ENCODE data around the gene SSH2. TPM values are rescaled to one million over a fixed set of nuclear protein-coding genes. Genes with fewer than 3 reads are reported as not detected.

The SSH2 gene
- total and polyA plus RNA-seq, 4 donors, result 7.5 to 14.1 (median 11.2) TPM

DNA sequence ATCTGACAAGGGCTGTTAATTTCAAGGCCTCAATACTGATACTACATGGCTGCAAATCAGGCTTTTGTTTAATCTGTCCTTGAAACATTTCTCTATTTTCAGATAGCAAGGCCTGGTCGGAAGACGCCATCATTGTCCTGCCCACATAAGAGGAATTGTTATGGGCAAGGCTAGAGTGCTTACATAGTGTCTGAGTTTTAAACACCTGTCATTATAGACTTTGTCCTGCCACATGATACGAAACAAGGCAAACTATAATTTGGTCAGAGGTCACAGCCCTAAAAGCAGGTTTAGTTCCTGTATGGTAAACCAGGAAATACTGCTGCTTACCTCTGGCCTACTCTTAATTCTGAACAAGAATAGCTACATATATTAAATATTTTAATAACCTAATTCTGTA is 104.4 kb downstream of the SSH2 start (continued):
- peak; percentile 91 to 92 for TF ChIP-seq RXRA (IDR thresholded peaks at IDR 0.05)

DNA sequence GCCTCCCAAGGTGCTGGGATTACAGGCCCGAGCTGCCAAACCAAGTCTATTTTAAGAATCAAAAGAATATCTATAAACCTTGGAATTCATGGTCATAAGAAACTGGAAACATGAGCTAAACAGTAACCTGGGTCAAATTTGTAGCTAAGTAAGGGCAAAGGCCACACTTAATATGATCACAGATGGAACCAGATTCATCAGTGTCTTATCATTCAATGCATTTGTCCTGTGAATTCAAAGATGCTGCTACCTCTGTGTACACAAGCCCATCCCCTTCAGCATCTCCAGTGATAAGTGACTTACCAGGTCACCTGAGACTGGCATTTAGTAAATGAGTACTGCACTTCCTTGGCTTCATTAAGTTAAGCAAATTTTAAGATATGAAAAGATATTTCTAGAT is 108.1 kb downstream of the SSH2 start:
- Histone ChIP-seq H3K9ac (ENCODE audit: low read depth in 1 of 2, low read length in 2 of 2) (no peak overlapping the region), H3K4me1 (ENCODE audit: control insufficient read depth in 4 of 4, insufficient read depth in 4 of 4, low read length in 3 of 4) (peaks cover 0 to 9% (median under 1%) of the 10 kb centered on the region in 4 donors), H3K27ac (ENCODE audit: low read depth in 1 of 2, low read length in 2 of 2) (no peak overlapping the region), H3K4me3 (ENCODE audit: low read depth in 1 of 3, low read length in 3 of 3) (no peak overlapping the region), H3K9me3 (ENCODE audit: control insufficient read depth in 4 of 4, low read length in 3 of 4) (no peaks in the 10 kb centered on the region), H3K36me3 (ENCODE audit: control insufficient read depth in 4 of 4, insufficient read depth in 3 of 4, low read depth in 1 of 4, low read length in 3 of 4) (no peaks in the 10 kb centered on the region), H3K27me3 (ENCODE audit: control insufficient read depth in 4 of 4, insufficient read depth in 4 of 4, low read length in 3 of 4) (no peaks in the 10 kb centered on the region)
- TF ChIP-seq YY1 (IDR thresholded peaks at IDR 0.05), result no peak
- TF ChIP-seq HNF4A (conservative IDR thresholded peaks at IDR 0.05), result no peak
- no peak for TF ChIP-seq RAD21 (IDR thresholded peaks at IDR 0.05)
- no peak for TF ChIP-seq EGR1 (IDR thresholded peaks at IDR 0.05; ENCODE audit: low read depth in 2 of 2)
- TF ChIP-seq HNF4G (IDR thresholded peaks at IDR 0.05), result no peak
- no peak for TF ChIP-seq SP1 (IDR thresholded peaks at IDR 0.05)
- no peak for TF ChIP-seq GABPA (IDR thresholded peaks at IDR 0.05 in 1 of 2, conservative IDR thresholded peaks at IDR 0.05 in 1 of 2)
- TF ChIP-seq TAF1 (conservative IDR thresholded peaks at IDR 0.05), result no peak
- no peak for TF ChIP-seq FOXA1 (IDR thresholded peaks at IDR 0.05)
- TF ChIP-seq RXRA (IDR thresholded peaks at IDR 0.05), result no peak
- TF ChIP-seq, protein P1, sequence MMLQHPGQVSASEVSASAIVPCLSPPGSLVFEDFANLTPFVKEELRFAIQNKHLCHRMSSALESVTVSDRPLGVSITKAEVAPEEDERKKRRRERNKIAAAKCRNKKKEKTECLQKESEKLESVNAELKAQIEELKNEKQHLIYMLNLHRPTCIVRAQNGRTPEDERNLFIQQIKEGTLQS (IDR thresholded peaks at IDR 0.05), result no peak
- TF ChIP-seq, protein P2, sequence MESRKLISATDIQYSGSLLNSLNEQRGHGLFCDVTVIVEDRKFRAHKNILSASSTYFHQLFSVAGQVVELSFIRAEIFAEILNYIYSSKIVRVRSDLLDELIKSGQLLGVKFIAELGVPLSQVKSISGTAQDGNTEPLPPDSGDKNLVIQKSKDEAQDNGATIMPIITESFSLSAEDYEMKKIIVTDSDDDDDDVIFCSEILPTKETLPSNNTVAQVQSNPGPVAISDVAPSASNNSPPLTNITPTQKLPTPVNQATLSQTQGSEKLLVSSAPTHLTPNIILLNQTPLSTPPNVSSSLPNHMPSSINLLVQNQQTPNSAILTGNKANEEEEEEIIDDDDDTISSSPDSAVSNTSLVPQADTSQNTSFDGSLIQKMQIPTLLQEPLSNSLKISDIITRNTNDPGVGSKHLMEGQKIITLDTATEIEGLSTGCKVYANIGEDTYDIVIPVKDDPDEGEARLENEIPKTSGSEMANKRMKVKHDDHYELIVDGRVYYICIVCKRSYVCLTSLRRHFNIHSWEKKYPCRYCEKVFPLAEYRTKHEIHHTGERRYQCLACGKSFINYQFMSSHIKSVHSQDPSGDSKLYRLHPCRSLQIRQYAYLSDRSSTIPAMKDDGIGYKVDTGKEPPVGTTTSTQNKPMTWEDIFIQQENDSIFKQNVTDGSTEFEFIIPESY (IDR thresholded peaks at IDR 0.05), result no peak
- TF ChIP-seq, protein P3, sequence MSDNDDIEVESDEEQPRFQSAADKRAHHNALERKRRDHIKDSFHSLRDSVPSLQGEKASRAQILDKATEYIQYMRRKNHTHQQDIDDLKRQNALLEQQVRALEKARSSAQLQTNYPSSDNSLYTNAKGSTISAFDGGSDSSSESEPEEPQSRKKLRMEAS (IDR thresholded peaks at IDR 0.05), result no peak
- TF ChIP-seq FOXA2 (IDR thresholded peaks at IDR 0.05), result no peak
- TF ChIP-seq, protein P4, sequence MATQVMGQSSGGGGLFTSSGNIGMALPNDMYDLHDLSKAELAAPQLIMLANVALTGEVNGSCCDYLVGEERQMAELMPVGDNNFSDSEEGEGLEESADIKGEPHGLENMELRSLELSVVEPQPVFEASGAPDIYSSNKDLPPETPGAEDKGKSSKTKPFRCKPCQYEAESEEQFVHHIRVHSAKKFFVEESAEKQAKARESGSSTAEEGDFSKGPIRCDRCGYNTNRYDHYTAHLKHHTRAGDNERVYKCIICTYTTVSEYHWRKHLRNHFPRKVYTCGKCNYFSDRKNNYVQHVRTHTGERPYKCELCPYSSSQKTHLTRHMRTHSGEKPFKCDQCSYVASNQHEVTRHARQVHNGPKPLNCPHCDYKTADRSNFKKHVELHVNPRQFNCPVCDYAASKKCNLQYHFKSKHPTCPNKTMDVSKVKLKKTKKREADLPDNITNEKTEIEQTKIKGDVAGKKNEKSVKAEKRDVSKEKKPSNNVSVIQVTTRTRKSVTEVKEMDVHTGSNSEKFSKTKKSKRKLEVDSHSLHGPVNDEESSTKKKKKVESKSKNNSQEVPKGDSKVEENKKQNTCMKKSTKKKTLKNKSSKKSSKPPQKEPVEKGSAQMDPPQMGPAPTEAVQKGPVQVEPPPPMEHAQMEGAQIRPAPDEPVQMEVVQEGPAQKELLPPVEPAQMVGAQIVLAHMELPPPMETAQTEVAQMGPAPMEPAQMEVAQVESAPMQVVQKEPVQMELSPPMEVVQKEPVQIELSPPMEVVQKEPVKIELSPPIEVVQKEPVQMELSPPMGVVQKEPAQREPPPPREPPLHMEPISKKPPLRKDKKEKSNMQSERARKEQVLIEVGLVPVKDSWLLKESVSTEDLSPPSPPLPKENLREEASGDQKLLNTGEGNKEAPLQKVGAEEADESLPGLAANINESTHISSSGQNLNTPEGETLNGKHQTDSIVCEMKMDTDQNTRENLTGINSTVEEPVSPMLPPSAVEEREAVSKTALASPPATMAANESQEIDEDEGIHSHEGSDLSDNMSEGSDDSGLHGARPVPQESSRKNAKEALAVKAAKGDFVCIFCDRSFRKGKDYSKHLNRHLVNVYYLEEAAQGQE (IDR thresholded peaks at IDR 0.05), result no peak
- no peak for TF ChIP-seq JUND (IDR thresholded peaks at IDR 0.05)
- no peak for TF ChIP-seq NR2F2 (IDR thresholded peaks at IDR 0.05)
- DNase-seq (ENCODE audit: low spot score), result no peak
- 94% methylated on average over 1 of the region's 1 CpG for WGBS

DNA sequence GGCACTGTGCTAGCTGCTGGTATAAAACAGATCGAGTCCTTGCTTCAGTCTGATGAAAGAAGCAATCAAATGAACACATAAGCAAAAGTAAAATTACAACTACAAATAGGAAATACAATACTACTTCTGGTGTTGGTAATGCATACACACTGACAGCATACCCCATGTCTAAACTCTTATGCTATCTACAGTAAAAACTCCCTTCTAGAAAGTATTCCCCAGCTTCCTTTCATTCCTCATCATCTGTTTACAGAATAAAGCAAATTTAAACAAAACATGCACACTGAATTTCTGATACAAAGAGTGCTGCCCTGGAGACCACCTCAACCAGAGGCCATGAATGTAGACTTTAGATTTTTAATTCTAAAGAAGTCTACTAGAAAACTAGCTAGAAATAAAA is 109.6 kb downstream of the SSH2 start:
- WGBS, result 88% methylated on average over 1 of the region's 1 CpG
- TF ChIP-seq, protein P2 (IDR thresholded peaks at IDR 0.05), result no peak
- TF ChIP-seq, protein P3 (IDR thresholded peaks at IDR 0.05), result no peak
- TF ChIP-seq HNF4G (IDR thresholded peaks at IDR 0.05), result no peak
- Histone ChIP-seq H3K27me3 (ENCODE audit: control insufficient read depth in 4 of 4, insufficient read depth in 4 of 4, low read length in 3 of 4) (no peaks in the 10 kb centered on the region), H3K4me3 (ENCODE audit: low read depth in 1 of 3, low read length in 3 of 3) (no peak overlapping the region), H3K36me3 (ENCODE audit: control insufficient read depth in 4 of 4, insufficient read depth in 3 of 4, low read depth in 1 of 4, low read length in 3 of 4) (no peaks in the 10 kb centered on the region), H3K9ac (ENCODE audit: low read depth in 1 of 2, low read length in 2 of 2) (no peak overlapping the region), H3K4me1 (ENCODE audit: control insufficient read depth in 4 of 4, insufficient read depth in 4 of 4, low read length in 3 of 4) (peaks cover 0 to 2% (median under 1%) of the 10 kb centered on the region in 4 donors), H3K9me3 (ENCODE audit: control insufficient read depth in 4 of 4, low read length in 3 of 4) (no peaks in the 10 kb centered on the region), H3K27ac (ENCODE audit: low read depth in 1 of 2, low read length in 2 of 2) (no peak overlapping the region)
- no peak for DNase-seq (ENCODE audit: low spot score)
